ENCODE measurements around the gene ENTR1. TPM values are rescaled to one million over a fixed set of nuclear protein-coding genes. Genes with fewer than 3 reads are reported as not detected.
"Not testable (repeated sequence)": the region's sequence is repeated elsewhere in the genome, so short reads cannot be mapped to it uniquely, and the experiment has no call there.

Gene ENTR1
- total RNA-seq, 4 donors from 2014 or later: 26.3 to 55.1 (median 44.0) TPM

DNA sequence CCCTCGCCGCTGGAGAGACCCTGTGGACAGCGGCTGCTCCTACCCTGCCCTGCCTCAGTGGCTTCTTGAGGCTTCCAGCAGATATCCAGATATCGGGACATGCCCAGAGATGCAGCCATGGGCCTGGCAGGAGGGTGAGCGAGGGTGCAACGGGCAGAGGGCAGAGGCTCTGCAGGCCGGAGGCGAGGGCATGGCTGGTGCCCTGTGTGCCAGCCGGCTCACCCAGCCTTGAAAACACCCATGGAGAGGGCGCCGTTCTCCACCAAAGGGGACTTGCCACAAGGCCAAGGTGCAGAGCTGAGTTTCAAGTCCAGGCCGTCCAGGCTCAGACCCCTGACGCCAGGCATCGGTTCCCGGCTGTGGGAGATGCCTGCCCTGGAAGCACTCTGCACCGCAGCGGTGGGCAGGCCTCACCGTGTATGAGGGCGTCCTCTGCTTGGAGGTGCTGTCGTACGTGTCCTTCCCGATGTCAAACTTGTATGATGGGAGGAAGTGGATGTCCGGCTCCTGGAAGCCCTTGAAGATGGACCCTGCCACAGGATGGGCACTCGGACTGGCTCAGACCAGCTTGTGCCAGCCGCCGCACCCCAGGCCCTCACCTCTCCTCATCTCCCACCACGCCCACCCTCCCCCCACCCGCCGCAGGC lies 20.3 kb upstream of the ENTR1 start:
- ATAC-seq: no peak
- H3K27ac ChIP-seq: no peak overlapping the region
- no peak for TF ChIP-seq EP300 (IDR thresholded peaks at IDR 0.05)
- no peak for TF ChIP-seq CTCF (IDR thresholded peaks at IDR 0.05)
- no peak for TF ChIP-seq POLR2AphosphoS5 (IDR thresholded peaks at IDR 0.05)
- TF ChIP-seq POLR2A (IDR thresholded peaks at IDR 0.05): no peak
- H3K27me3 ChIP-seq: no peaks in the 10 kb centered on the region
- no peak overlapping the region for H3K4me3 ChIP-seq
- peaks cover 0 to 78% of the 10 kb centered on the region in 2 donors for H3K36me3 ChIP-seq
- H3K9me3 ChIP-seq: no peaks in the 10 kb centered on the region
- WGBS, 2 donors (ENCODE audit: low coverage in 1 of 2): 93% methylated on average over 3 of the region's 29 CpGs; no CpG with 5 or more reads in 1 of the 2 donors
- peaks cover 0 to 16% (median 0%) of the 10 kb centered on the region in 3 donors for H3K4me1 ChIP-seq

DNA sequence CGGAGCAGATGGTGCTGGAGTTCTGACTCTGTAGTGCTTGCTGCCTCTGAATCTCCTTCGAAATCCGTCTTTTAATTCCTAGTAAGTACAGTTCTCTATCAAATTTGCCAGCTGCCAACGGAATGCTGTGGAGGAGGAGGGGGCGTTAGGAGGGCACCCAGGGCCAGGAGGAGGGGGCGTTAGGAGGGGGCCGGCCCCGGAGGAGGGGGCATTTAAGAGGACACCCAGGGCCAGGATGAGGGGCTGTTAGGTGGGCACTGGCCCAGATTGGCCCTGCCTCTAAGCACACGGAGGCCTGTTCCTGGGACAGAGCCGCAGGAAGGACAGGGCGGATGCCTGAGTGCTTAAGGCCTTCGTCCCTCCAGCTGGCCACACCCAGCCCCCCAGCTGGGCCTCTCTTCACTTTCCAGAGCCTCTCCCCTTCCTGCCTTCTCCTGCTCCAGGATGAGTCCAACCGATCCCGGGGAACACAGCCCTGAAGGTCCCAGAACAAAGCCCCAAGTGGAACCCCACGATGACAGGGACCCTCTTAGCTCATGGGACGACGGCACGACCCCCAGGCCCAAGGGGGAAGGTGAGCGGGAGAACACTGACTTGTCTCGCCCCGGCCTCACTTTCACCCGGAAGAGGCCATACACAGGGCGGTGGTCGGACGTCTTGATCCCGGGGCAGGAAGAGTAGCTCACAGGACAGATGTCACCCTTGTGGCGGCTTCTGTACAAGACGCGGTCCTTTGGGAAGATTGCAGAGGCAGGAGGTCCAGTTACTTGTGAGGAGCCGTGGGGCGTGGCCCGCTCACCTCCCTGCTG lies 19.5 kb upstream of the ENTR1 start:
- Histone ChIP-seq H3K4me3 (no peak overlapping the region), H3K9me3 (no peaks in the 10 kb centered on the region), H3K27ac (no peak overlapping the region), H3K27me3 (no peaks in the 10 kb centered on the region), H3K36me3 (peaks cover 0 to 77% of the 10 kb centered on the region in 2 donors), H3K4me1 (peaks cover 0 to 8% (median 0%) of the 10 kb centered on the region in 3 donors)
- WGBS, 2 donors (ENCODE audit: low coverage in 1 of 2): 60 to 70% methylated on average over 1 to 6 of the region's 32 CpGs
- no peak for TF ChIP-seq POLR2A (IDR thresholded peaks at IDR 0.05)
- TF ChIP-seq EP300 (IDR thresholded peaks at IDR 0.05): no peak
- no peak for TF ChIP-seq POLR2AphosphoS5 (IDR thresholded peaks at IDR 0.05)
- TF ChIP-seq CTCF (IDR thresholded peaks at IDR 0.05): no peak
- no peak for ATAC-seq

GRCh38 chr9:136429075-136429628 lies 18.7 kb upstream of the ENTR1 start:
- peaks cover 0 to 79% of the 10 kb centered on the region in 2 donors for H3K36me3 ChIP-seq
- no peaks in the 10 kb centered on the region for H3K27me3 ChIP-seq
- 60 to 93% methylated on average over 1 to 3 of the region's 21 CpGs for WGBS, 2 donors (ENCODE audit: low coverage in 1 of 2)
- no peak overlapping the region for H3K27ac ChIP-seq
- TF ChIP-seq POLR2AphosphoS5 (IDR thresholded peaks at IDR 0.05) (no peak), EP300 (IDR thresholded peaks at IDR 0.05) (no peak), CTCF (IDR thresholded peaks at IDR 0.05) (no peak), POLR2A (IDR thresholded peaks at IDR 0.05) (no peak)
- no peak overlapping the region for H3K4me3 ChIP-seq
- no peaks in the 10 kb centered on the region for H3K9me3 ChIP-seq
- H3K4me1 ChIP-seq: peaks cover 0 to under 1% (median 0%) of the 10 kb centered on the region in 3 donors
- no peak for ATAC-seq

- H3K4me3 ChIP-seq: no peak overlapping the region
- H3K27ac ChIP-seq: no peak overlapping the region
- H3K36me3 ChIP-seq: peaks cover 0 to 79% of the 10 kb centered on the region in 2 donors
- ATAC-seq: no peak
- 87 to 97% methylated on average over 9 to 12 of the region's 12 CpGs for WGBS, 2 donors (ENCODE audit: low coverage in 1 of 2)
- no peaks in the 10 kb centered on the region for H3K4me1 ChIP-seq
- no peaks in the 10 kb centered on the region for H3K27me3 ChIP-seq
- no peak for TF ChIP-seq POLR2AphosphoS5 (IDR thresholded peaks at IDR 0.05)
- no peak for TF ChIP-seq CTCF (IDR thresholded peaks at IDR 0.05)
- TF ChIP-seq EP300 (IDR thresholded peaks at IDR 0.05): no peak
- no peaks in the 10 kb centered on the region for H3K9me3 ChIP-seq
These were observed 16.4 kb upstream of the ENTR1 start for GRCh38 chr9:136426787-136427186.

DNA sequence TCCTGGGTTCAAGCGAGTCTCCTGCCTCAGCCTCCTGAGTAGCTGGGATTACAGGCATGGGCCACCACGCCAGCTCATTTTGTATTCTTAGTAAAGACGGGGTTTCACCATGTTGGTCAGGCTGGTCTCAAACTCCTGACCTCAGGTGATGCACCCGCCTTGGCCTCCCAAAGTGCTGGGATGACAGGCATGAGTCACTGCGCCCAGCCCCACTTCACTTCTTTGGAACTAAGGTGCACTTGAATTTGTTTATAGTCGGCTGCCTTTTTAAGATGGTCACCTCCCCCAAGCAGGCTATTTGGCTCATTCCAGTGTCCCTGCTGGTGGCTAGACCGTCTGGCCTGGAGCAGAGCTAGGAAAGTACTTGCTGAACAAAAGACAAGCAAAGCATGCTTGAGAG lies 15.0 kb upstream of the ENTR1 start:
- H3K4me1 ChIP-seq, H3K9me3 ChIP-seq, H3K27ac ChIP-seq, H3K27me3 ChIP-seq, ATAC-seq, H3K4me3 ChIP-seq: not testable (repeated sequence)
- H3K36me3 ChIP-seq: peaks cover 0 to 84% of the 10 kb centered on the region in 2 donors
- 68% methylated on average over 6 of the region's 7 CpGs; no CpG with 5 or more reads in 1 of the 2 donors for WGBS, 2 donors (ENCODE audit: low coverage in 1 of 2)
